ENCODE measurements around the gene CCDC85C.

DNA sequence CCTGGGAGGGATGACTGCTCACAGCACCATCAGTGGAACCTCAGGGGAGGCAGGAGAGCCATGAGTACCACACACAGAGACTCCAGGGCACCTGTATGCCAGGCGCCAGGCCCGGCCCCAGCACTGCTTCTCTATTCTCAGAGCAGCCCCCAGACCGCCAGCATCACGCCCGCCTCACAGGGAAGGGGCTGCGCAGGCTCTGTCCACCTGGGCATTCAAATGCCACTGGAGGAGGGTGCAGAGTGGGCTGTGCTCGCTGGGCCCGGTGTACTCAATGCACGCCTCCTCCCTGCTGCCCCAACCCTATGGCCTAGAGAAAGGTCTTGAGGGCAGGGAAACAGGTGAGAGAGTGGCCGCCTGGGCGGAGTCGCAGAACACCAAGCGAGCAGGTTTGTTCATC, 43.6 kb downstream of the CCDC85C start:
- TF ChIP-seq, protein P1, sequence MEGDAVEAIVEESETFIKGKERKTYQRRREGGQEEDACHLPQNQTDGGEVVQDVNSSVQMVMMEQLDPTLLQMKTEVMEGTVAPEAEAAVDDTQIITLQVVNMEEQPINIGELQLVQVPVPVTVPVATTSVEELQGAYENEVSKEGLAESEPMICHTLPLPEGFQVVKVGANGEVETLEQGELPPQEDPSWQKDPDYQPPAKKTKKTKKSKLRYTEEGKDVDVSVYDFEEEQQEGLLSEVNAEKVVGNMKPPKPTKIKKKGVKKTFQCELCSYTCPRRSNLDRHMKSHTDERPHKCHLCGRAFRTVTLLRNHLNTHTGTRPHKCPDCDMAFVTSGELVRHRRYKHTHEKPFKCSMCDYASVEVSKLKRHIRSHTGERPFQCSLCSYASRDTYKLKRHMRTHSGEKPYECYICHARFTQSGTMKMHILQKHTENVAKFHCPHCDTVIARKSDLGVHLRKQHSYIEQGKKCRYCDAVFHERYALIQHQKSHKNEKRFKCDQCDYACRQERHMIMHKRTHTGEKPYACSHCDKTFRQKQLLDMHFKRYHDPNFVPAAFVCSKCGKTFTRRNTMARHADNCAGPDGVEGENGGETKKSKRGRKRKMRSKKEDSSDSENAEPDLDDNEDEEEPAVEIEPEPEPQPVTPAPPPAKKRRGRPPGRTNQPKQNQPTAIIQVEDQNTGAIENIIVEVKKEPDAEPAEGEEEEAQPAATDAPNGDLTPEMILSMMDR (IDR thresholded peaks at IDR 0.05; ENCODE audit: insufficient read depth, low read depth, low read length), result no peak
- no peak for TF ChIP-seq EZH2 (IDR thresholded peaks at IDR 0.05; ENCODE audit: insufficient read depth, low read length)
